Skeletal muscle tissue (tissue), 4 donors: ENCODE data around the gene SMPD3. TPM values are rescaled to one million over a fixed set of nuclear protein-coding genes. Genes with fewer than 3 reads are reported as not detected.

Experiments used
- H3K27ac ChIP-seq: one replicate; pipeline ENCODE4 v1.7.0; 2013; ENCODE audit warnings: mild to moderate bottlenecking, low read depth, low read length, inconsistent platforms
- H3K27me3 ChIP-seq, 3 donors: one replicate each; pipeline ENCODE4 v1.7.0; 2013; ENCODE audit warnings: low read length in 3 of 3; ENCODE audit not compliant: control insufficient read depth in 3 of 3, insufficient read depth in 3 of 3
- H3K36me3 ChIP-seq, 3 donors: one replicate each; pipeline ENCODE4 v1.7.0; 2013; ENCODE audit warnings: low read length in 3 of 3; ENCODE audit not compliant: control insufficient read depth in 3 of 3, insufficient read depth in 3 of 3
- H3K4me1 ChIP-seq, 3 donors: one replicate each; pipeline ENCODE4 v1.7.0; 2013; ENCODE audit warnings: low read length in 3 of 3, mild to moderate bottlenecking in 3 of 3; ENCODE audit not compliant: control insufficient read depth in 3 of 3, insufficient read depth in 3 of 3
- H3K4me3 ChIP-seq, 3 donors: one replicate each; pipeline ENCODE4 v1.7.0; 2013; ENCODE audit warnings: low read length in 3 of 3
- H3K9ac ChIP-seq, 3 donors: one replicate each; pipeline ENCODE4 v1.7.0; 2013; ENCODE audit warnings: low read length in 3 of 3, mild to moderate bottlenecking in 3 of 3, moderate library complexity in 2 of 3, low read depth in 1 of 3
- H3K9me3 ChIP-seq, 3 donors: one replicate each; pipeline ENCODE4 v1.7.0; 2013; ENCODE audit warnings: low read length in 3 of 3; ENCODE audit not compliant: control insufficient read depth in 3 of 3
- total RNA-seq: library from RNA; depleted of rRNA; stranded (reverse); fragments of >200 nt; gene quantifications from one replicate; pipeline ENCODE4 v1.2.3, GENCODE V29; 2014
- donor health status: Osteomylitis.

Gene SMPD3
- total RNA-seq, 1 donor from 2014 or later, result under 0.01 TPM

DNA sequence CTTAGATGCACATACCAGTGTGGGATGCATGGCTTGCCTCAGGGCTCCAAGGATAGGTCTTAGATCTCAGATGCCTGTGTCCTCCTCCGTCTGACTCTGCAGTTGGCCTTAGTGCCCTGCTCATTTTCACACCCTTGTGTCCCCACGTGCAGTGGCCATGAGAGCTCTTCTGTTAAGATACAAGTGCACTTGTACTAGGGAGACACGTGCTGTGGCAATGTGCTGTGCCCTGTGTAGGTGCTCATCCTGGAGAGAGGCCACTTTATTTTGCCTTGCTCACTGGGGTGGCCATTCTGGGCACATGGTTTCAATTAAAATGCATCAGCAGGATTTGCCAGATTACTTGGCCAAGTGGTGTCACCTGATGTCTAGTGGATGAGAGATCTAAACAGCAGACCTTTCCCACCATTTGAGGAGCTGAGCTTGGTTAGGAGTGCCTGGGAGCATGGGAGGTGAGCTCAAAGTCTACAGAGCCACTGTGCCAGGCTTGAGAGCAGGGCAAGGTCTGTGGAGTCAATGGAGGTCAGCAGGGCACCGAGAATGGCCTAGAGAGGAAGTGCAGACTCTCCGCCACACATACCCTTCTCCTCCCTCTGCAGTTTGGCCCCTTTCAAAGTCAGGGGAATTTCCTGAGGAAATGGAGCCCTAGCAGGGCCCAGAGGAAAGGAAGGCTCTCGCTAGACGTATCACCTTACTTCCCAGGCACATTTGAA lies 25.2 kb upstream of the SMPD3 start:
- no peak overlapping the region for H3K27ac ChIP-seq
- H3K36me3 ChIP-seq, result no peaks in the 10 kb centered on the region
- H3K9ac ChIP-seq, result no peak overlapping the region
- no peak overlapping the region for H3K4me3 ChIP-seq
- H3K9me3 ChIP-seq, result no peaks in the 10 kb centered on the region
- peaks cover 14 to 31% (median 19%) of the 10 kb centered on the region in 3 donors for H3K4me1 ChIP-seq
- peaks cover 0 to 4% (median 3%) of the 10 kb centered on the region in 3 donors for H3K27me3 ChIP-seq

DNA sequence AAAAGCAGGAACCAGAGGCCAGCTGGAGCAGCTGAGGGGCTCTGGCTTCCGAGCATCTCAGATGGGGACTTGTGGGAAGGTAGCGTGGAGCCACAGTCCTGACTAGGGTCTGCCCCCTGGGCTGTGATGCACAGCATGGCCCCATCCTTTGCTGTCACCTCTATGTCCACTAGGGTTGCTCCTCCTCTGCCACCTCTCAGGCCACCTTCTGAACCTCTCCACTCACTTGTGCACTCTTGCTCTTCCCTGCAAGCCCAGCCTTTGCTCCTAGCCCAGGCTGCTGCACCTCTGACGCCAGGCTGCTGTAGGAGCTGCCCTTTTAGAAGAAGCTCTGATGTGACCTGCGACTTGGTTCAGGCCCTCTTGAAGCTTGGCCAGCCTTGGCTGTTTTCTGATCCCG lies 24.3 kb upstream of the SMPD3 start:
- Histone ChIP-seq H3K4me1 (peaks cover 14 to 29% (median 19%) of the 10 kb centered on the region in 3 donors), H3K9me3 (no peaks in the 10 kb centered on the region), H3K4me3 (no peak overlapping the region), H3K9ac (no peak overlapping the region), H3K27me3 (peaks cover 0 to 4% (median 3%) of the 10 kb centered on the region in 3 donors), H3K36me3 (no peaks in the 10 kb centered on the region), H3K27ac (no peak overlapping the region)

DNA sequence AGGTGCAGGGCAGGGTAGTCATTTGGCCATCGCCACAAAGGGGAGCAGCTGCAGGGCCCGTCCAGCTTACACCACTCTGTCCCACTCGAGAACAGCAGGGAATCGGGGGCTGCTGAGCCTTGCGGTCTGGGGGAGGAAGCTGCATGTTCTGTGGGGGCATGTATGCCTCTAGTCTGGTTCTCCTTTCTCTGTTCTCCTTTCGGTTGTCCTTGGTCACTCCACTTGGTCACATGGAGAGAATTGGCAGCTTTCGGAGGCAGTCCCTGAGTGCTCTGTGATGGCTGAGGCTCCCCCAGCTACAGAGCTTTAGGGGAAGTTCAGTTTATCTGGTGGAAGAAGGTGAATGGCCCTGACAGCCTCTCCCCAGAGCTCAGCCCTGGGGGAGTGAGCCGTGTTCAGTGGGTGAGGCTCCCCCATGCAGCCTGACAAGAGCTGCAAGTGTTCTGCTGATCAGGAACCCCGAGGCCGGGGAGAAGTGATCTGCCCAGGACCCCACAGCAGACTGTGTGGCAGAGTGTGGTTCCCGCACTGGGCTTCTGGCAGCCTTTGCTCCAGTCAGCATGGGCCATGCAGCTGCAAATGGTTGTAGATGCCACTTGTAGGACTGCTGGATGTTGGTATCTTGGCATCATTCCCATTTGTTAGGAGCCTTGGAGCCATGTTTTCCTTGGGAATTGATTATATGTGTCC lies 22.3 kb upstream of the SMPD3 start:
- H3K9ac ChIP-seq, result peak overlapping the region in 1 of 3 donors; percentile 25
- H3K27ac ChIP-seq, result peak overlapping the region; percentile 60
- H3K4me3 ChIP-seq, result peak overlapping the region; percentile 40 to 60 (median 46)
- H3K27me3 ChIP-seq, result peaks cover 0 to 4% (median 3%) of the 10 kb centered on the region in 3 donors
- H3K36me3 ChIP-seq, result no peaks in the 10 kb centered on the region
- no peaks in the 10 kb centered on the region for H3K9me3 ChIP-seq
- H3K4me1 ChIP-seq, result peaks cover 14 to 29% (median 19%) of the 10 kb centered on the region in 3 donors

DNA sequence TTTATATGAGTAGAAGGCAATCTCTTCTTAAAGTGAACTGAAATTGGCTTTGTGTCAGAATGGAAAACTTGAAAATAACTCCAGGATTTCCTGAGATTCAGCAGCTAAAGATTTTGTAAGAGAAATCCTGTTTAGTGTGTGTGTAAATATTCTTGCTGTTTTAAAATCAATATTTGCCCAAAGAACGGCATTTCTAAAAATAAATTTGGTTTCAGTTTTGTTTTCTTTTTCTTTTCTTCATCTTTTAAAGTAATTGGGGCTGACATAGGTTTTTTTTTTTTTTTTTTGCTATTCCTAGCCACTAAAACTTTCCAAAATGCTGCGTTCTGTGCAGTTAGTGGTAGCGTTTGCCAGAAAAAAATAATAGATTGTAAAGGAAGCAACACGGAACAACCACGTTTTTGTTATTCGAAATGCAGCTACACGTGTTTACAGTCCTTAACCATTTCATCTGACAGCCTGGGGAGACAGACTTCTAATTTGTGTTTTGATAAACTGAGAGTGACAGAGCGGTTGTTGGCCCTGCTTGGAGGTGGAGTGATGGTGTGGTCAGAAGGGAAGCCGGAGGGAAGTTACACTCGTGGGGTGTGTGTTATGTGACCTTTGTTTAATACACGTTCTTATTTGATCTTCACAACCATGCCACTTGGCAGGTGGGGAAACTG lies 21.6 kb upstream of the SMPD3 start:
- peaks cover 14 to 29% (median 19%) of the 10 kb centered on the region in 3 donors for H3K4me1 ChIP-seq
- H3K9me3 ChIP-seq, result no peaks in the 10 kb centered on the region
- H3K36me3 ChIP-seq, result no peaks in the 10 kb centered on the region
- peaks cover 0 to 4% (median 3%) of the 10 kb centered on the region in 3 donors for H3K27me3 ChIP-seq
- H3K9ac ChIP-seq, result peak overlapping the region; percentile 14 to 57 (median 25)
- H3K4me3 ChIP-seq, result peak overlapping the region; percentile 40 to 60 (median 46)
- peak overlapping the region; percentile 60 for H3K27ac ChIP-seq

DNA sequence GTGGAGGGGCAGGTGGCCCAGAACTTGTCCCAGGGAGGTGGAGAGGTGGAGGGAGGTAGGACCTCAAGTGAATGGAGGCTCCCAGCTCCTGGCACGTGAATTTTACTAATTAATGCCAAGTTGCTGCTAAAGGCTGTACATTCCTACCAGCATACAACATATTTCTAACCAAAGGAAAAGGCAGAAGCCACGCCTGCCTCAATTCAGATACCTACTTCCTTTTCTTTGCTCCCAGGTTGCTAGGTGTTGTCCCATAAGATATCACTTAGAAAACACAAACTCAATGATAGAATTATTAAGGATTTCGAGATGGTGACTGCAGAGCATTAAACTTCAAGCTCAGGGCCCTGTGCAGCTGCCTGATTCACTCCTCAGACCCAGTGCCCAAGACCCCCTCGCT lies 20.5 kb upstream of the SMPD3 start:
- Histone ChIP-seq H3K27me3 (peaks cover 0 to 8% (median 3%) of the 10 kb centered on the region in 3 donors), H3K4me1 (peaks cover 14 to 29% (median 19%) of the 10 kb centered on the region in 3 donors), H3K9me3 (no peaks in the 10 kb centered on the region), H3K4me3 (no peak overlapping the region), H3K9ac (no peak overlapping the region), H3K27ac (peak overlapping the region; percentile 40), H3K36me3 (no peaks in the 10 kb centered on the region)

DNA sequence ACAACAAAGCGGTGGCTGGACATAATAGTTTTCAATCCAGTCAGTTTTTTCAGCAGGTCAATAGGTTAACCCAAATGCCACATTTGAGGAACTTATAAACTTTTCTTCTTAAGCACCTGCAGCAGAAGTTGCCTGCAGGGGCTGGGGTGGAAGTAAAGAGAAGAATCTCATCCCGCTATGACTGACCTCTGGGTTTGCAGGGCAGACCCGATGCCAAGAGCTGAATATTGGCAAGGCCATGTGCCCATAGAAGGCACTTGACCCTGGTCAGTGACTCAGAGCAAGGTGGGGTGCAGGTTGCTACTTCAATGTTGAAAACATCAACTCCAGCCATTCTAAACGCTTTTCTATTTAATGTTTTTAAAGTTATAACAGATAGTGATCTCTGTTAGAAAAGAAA lies 17.9 kb upstream of the SMPD3 start:
- H3K27me3 ChIP-seq, result peaks cover 0 to 3% (median 3%) of the 10 kb centered on the region in 3 donors
- H3K4me3 ChIP-seq, result no peak overlapping the region
- H3K9ac ChIP-seq, result no peak overlapping the region
- H3K36me3 ChIP-seq, result no peaks in the 10 kb centered on the region
- no peak overlapping the region for H3K27ac ChIP-seq
- peaks cover 10 to 16% (median 12%) of the 10 kb centered on the region in 3 donors for H3K4me1 ChIP-seq
- H3K9me3 ChIP-seq, result peaks cover 0 to 2% (median 2%) of the 10 kb centered on the region in 3 donors

DNA sequence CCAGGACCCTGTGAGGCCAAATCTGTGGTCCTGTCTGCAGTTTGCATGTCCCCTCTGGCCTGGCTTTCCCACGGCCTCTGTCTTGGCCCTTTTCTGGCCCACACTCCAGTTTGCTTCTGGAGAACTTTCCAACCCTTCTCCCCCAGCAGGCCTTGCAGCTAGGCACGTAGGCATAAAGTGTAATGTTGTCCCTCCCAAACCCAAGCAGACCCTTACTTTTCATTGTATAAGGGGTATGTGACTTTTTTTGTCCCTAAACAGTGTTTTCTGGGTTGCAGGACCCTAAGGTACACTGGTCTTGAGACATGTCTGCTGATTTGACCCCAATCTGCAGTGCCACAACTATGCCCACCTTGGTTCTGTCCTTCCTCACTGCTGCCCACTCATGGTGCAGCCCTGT lies 15.6 kb upstream of the SMPD3 start:
- Histone ChIP-seq H3K9me3 (peaks cover 0 to 2% (median 2%) of the 10 kb centered on the region in 3 donors), H3K36me3 (no peaks in the 10 kb centered on the region), H3K4me1 (peaks cover 0 to 2% (median under 1%) of the 10 kb centered on the region in 3 donors), H3K9ac (no peak overlapping the region), H3K27ac (no peak overlapping the region), H3K4me3 (no peak overlapping the region), H3K27me3 (peaks cover 0 to 7% (median 0%) of the 10 kb centered on the region in 3 donors)

DNA sequence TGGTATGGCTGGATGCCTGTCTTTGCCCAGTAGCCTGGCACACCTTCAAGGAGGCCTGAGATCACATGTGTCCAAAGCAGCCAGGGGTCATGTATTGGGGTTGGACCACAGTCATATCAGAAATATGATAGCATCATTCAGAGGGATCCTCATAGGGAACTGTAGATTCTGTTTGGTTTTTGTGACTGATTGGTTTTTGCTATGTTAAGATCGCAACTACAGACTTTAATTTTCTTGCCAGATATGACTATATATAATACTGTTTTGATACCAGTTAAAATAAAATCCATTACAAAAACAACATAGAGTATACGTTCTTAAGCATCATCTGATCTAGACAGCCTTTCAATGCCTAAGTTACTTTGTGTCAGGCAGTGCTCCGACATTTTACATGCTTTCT lies 11.8 kb upstream of the SMPD3 start:
- H3K27me3 ChIP-seq, result peaks cover 0 to 7% (median 0%) of the 10 kb centered on the region in 3 donors
- peaks cover 0 to 2% (median 2%) of the 10 kb centered on the region in 3 donors for H3K9me3 ChIP-seq
- no peaks in the 10 kb centered on the region for H3K36me3 ChIP-seq
- no peak overlapping the region for H3K9ac ChIP-seq
- H3K4me3 ChIP-seq, result no peak overlapping the region
- no peak overlapping the region for H3K27ac ChIP-seq
- H3K4me1 ChIP-seq, result no peaks in the 10 kb centered on the region

DNA sequence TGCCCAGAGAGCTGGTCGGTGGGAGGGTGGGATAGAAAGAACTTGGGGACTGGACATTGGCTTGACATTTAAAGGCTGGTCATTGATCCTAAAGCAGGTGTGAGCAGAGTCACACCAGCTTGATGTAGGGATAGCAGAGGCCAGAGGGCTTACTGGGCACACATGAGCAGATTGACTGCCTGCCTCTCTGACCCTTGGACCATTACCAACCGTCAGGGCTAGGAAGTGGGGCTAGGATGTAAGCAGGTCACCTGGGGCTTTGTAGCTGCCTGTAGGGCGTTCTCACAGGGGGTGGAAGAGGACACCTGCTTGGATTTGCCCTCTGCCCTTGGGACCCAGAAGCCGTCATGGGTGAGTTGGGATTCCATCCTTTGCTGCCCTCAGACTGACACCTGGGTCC lies 11.1 kb upstream of the SMPD3 start:
- Histone ChIP-seq H3K9ac (no peak overlapping the region), H3K36me3 (no peaks in the 10 kb centered on the region), H3K9me3 (peaks cover 0 to 2% (median 2%) of the 10 kb centered on the region in 3 donors), H3K27ac (no peak overlapping the region), H3K4me3 (no peak overlapping the region), H3K27me3 (peaks cover 0 to 7% (median 0%) of the 10 kb centered on the region in 3 donors), H3K4me1 (no peaks in the 10 kb centered on the region)
